ENCODE data around the gene OXSR1. TPM values are rescaled to one million over a fixed set of nuclear protein-coding genes. Genes with fewer than 3 reads are reported as not detected.

Gene OXSR1
- total RNA-seq, 2 donors from 2014 or later, result 21.2 to 32.7 TPM

DNA sequence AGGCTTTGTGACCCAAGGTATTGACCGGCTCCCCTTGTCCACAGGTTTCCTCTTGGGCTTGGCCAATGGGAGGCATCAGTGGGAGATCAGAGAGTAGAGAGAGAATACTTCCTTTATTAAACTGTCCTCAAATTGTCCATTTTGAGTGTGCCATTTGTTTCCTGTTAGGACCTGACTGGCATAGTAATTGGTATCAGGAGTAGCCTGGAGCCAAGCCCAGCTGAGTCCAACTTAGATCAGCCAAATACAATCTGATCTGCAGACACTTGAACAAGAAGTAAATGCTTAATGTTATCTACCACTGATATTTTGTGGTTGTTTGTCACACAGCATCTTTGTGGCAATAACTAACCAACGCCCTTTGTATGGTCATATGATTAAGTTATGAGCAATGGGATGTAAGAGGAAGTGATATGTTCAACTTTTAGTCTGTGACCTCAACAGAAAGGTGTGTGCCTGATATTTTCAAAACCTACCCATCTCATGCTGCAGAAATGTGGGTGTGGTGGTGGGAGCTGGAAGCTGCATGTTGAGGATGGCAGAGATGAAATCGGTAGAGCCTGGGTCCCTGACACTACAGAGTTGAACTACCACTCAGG is 13.6 kb upstream of the OXSR1 start:
- no peak for DNase-seq (ENCODE audit: low spot score)
- intact Hi-C loops (cut with DNase I), result no loop called here

DNA sequence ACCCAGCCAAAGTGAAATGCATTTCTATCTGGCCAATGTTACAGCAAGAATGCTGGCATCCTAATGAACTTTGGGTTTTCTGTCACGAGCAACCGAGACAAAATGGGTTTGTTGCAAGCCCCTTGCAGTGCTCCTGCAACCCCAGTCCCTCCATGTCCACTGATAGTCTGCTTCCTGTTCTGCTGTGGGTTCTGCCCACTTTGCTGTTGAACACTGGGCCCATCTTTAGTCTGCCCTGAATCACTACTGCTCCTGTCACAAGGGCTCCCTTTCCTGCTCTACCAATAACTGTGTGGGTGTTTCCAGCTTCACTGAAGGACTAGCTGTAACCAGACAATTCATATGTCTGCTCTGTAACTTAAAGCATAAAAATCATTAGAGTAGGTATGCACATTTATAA is 12.7 kb upstream of the OXSR1 start:
- 91% methylated on average over 2 of the region's 2 CpGs for WGBS
- no peaks in the 10 kb centered on the region for H3K27me3 ChIP-seq (replicated peaks; ENCODE audit: insufficient read depth)
- no peaks in the 10 kb centered on the region for H3K9me3 ChIP-seq
- DNase-seq (ENCODE audit: low spot score), result no peak
- intact Hi-C loops (cut with DNase I), result no loop called here
- no peaks in the 10 kb centered on the region for H3K4me1 ChIP-seq (replicated peaks)
- H3K36me3 ChIP-seq, result no peaks in the 10 kb centered on the region
- H3K4me3 ChIP-seq, result no peak overlapping the region
- TF ChIP-seq POLR2AphosphoS5 (IDR thresholded peaks at IDR 0.05), result no peak
- TF ChIP-seq, protein P1, sequence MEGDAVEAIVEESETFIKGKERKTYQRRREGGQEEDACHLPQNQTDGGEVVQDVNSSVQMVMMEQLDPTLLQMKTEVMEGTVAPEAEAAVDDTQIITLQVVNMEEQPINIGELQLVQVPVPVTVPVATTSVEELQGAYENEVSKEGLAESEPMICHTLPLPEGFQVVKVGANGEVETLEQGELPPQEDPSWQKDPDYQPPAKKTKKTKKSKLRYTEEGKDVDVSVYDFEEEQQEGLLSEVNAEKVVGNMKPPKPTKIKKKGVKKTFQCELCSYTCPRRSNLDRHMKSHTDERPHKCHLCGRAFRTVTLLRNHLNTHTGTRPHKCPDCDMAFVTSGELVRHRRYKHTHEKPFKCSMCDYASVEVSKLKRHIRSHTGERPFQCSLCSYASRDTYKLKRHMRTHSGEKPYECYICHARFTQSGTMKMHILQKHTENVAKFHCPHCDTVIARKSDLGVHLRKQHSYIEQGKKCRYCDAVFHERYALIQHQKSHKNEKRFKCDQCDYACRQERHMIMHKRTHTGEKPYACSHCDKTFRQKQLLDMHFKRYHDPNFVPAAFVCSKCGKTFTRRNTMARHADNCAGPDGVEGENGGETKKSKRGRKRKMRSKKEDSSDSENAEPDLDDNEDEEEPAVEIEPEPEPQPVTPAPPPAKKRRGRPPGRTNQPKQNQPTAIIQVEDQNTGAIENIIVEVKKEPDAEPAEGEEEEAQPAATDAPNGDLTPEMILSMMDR (IDR thresholded peaks at IDR 0.05), result no peak
- no peak overlapping the region for H3K27ac ChIP-seq

More for the DNA sequence above, 13.6 kb upstream of the OXSR1 start:
- Histone ChIP-seq H3K4me3 (no peak overlapping the region), H3K27ac (no peak overlapping the region), H3K4me1 (replicated peaks) (no peaks in the 10 kb centered on the region), H3K9me3 (no peaks in the 10 kb centered on the region), H3K36me3 (no peaks in the 10 kb centered on the region), H3K27me3 (replicated peaks; ENCODE audit: insufficient read depth) (no peaks in the 10 kb centered on the region)
- TF ChIP-seq POLR2A (IDR thresholded peaks at IDR 0.05) (no peak), POLR2AphosphoS5 (IDR thresholded peaks at IDR 0.05) (no peak)
- TF ChIP-seq, protein P1 (IDR thresholded peaks at IDR 0.05), result no peak
- WGBS, result 90% methylated on average over 3 of the region's 3 CpGs

DNA sequence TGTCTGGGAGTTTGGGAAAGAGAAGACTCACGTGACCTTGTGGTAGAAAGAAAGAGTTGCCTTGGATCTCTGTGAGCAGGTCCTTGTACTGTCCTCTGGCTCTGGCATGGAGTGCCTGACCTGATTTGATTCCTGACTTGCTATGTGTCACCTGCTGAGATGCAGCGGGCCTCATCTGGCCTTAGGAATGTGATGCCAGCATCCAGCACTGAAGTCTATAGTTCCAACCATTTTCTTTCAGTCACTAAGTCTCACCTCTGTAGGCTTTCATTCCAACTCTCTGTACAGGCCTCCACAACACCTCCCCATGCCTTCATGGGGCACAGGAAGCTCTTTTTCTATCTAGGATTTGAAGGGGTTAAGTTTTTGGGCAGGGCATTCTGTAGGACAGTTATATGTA is 12.1 kb upstream of the OXSR1 start:
- intact Hi-C loops (cut with DNase I), result no loop called here
- no peaks in the 10 kb centered on the region for H3K27me3 ChIP-seq (replicated peaks; ENCODE audit: insufficient read depth)
- no peak overlapping the region for H3K27ac ChIP-seq
- no peaks in the 10 kb centered on the region for H3K9me3 ChIP-seq
- no peak overlapping the region for H3K4me3 ChIP-seq
- no peak for DNase-seq (ENCODE audit: low spot score)
- no peaks in the 10 kb centered on the region for H3K36me3 ChIP-seq
- TF ChIP-seq, protein P1 (IDR thresholded peaks at IDR 0.05), result no peak
- TF ChIP-seq POLR2A (IDR thresholded peaks at IDR 0.05) (no peak), POLR2AphosphoS5 (IDR thresholded peaks at IDR 0.05) (no peak)
- H3K4me1 ChIP-seq (replicated peaks), result no peaks in the 10 kb centered on the region
- 88% methylated on average over 2 of the region's 2 CpGs for WGBS

DNA sequence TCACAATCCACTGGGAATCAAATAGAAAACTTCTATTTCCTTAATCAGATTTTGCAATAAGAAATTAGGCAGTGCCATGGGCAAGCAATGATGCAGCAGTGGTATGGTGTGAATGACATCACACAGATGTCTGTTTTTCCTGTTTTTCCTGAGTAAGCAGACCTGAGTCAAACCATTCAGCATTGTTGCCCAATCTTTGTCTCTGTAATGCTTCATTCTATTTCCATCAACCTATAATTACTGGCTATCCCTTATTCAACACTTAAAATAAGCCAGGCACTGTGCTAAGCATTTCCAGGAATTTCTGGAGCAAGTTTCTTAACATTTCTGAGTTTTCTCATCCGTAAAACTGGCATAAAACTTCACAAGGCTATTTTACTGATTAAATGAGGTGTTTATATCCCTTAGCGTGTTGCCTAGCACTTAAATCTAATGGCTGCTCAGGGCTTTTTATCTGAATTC is 11.3 kb upstream of the OXSR1 start:
- H3K4me3 ChIP-seq, result no peak overlapping the region
- no peaks in the 10 kb centered on the region for H3K4me1 ChIP-seq (replicated peaks)
- H3K36me3 ChIP-seq, result no peaks in the 10 kb centered on the region
- H3K27ac ChIP-seq, result no peak overlapping the region
- H3K9me3 ChIP-seq, result no peaks in the 10 kb centered on the region
- WGBS, result 74% methylated on average over 2 of the region's 2 CpGs
- intact Hi-C loops (cut with DNase I), result no loop called here
- no peaks in the 10 kb centered on the region for H3K27me3 ChIP-seq (replicated peaks; ENCODE audit: insufficient read depth)
- no peak for DNase-seq (ENCODE audit: low spot score)
- TF ChIP-seq, protein P1 (IDR thresholded peaks at IDR 0.05), result no peak
- no peak for TF ChIP-seq POLR2AphosphoS5 (IDR thresholded peaks at IDR 0.05)
- no peak for TF ChIP-seq POLR2A (IDR thresholded peaks at IDR 0.05)

DNA sequence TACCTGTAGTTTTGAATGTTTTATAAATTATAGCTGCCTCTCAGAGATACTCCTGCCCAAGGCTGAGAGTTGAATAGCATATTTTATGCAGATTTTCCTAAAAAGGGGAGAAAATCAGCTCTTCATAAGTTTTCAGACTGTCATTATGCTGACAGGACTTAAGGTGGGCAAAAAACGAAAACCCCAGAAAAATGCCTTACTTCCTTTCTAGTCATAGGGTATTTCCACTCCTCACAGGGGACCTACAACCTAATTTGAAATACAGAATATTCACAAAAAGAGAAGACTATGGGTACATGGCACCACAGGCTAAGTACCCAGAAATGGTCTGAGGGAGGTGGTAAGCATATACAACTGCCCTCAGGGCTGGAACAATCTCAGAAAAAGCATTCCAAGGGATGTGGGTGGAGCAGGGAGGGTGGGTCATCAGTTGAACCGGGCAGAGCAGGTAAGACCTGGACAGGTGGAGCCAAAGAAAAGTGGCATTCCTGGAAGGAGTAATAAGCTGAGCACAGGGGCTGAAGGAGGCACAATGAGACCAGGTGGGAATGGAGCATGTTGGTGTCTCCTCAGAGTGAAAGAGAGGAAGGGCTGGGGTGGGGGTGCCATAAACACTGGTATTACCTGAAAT is 10.6 kb upstream of the OXSR1 start:
- Histone ChIP-seq H3K27me3 (replicated peaks; ENCODE audit: insufficient read depth) (no peaks in the 10 kb centered on the region), H3K27ac (no peak overlapping the region), H3K4me1 (replicated peaks) (no peaks in the 10 kb centered on the region), H3K9me3 (no peaks in the 10 kb centered on the region), H3K4me3 (no peak overlapping the region), H3K36me3 (no peaks in the 10 kb centered on the region)
- TF ChIP-seq, protein P1 (IDR thresholded peaks at IDR 0.05), result no peak
- no peak for TF ChIP-seq POLR2AphosphoS5 (IDR thresholded peaks at IDR 0.05)
- no peak for TF ChIP-seq POLR2A (IDR thresholded peaks at IDR 0.05)
- 56% methylated on average over 2 of the region's 2 CpGs for whole genome bisulfite sequencing
- DNase-seq (ENCODE audit: low spot score), result no peak
- intact Hi-C loops (cut with DNase I), result no loop called here
